Activated CD4-positive, CD25-positive, alpha-beta regulatory T cell treated with anti-CD3 and anti-CD28 coated beads, Interleukin-2, amount 50 U/mL, for 72 hours (primary cell): ENCODE results near the gene NLGN1.

Experiments used
- DNase-seq: peaks from one replicate; pipeline ENCODE4 v3.0.0; 2021

Gene NLGN1

GRCh38 chr3:173774294-173774693 lies 376.8 kb downstream of the NLGN1 start:
- DNase-seq = no peak

- no peak for DNase-seq
Observed at GRCh38 chr3:173778251-173778650, 380.7 kb downstream of the NLGN1 start.

GRCh38 chr3:173780067-173780466 lies 382.5 kb downstream of the NLGN1 start:
- no peak for DNase-seq

- no peak for DNase-seq
Observed at GRCh38 chr3:173785004-173785403, 387.5 kb downstream of the NLGN1 start.

- no peak for DNase-seq
Observed at GRCh38 chr3:173789530-173790162, 392.1 kb downstream of the NLGN1 start.

GRCh38 chr3:173793963-173794362 lies 396.4 kb downstream of the NLGN1 start:
- DNase-seq = no peak

- DNase-seq = no peak
Observed at GRCh38 chr3:173796405-173796804, 398.9 kb downstream of the NLGN1 start.

- DNase-seq = no peak
Observed at GRCh38 chr3:173796890-173797289, 399.3 kb downstream of the NLGN1 start.

- DNase-seq = no peak
Observed at GRCh38 chr3:173799060-173799816, 401.7 kb downstream of the NLGN1 start.

- DNase-seq = no peak
Observed at GRCh38 chr3:173800154-173800553, 402.6 kb downstream of the NLGN1 start.

- no peak for DNase-seq
Observed at GRCh38 chr3:173814809-173815208, 417.3 kb downstream of the NLGN1 start.

- no peak for DNase-seq
Observed at GRCh38 chr3:173819368-173819767, 421.8 kb downstream of the NLGN1 start.

- DNase-seq = no peak
Observed at GRCh38 chr3:173823911-173824460, 426.4 kb downstream of the NLGN1 start.

GRCh38 chr3:173825730-173826129 lies 428.2 kb downstream of the NLGN1 start:
- DNase-seq = no peak

GRCh38 chr3:173826416-173826815 lies 428.9 kb downstream of the NLGN1 start:
- no peak for DNase-seq

GRCh38 chr3:173826901-173827609 lies 429.5 kb downstream of the NLGN1 start:
- no peak for DNase-seq

- DNase-seq = no peak
Observed at GRCh38 chr3:173838644-173839043, 441.1 kb downstream of the NLGN1 start.

GRCh38 chr3:173839859-173840258 lies 442.3 kb downstream of the NLGN1 start:
- no peak for DNase-seq

- DNase-seq = no peak
Observed at GRCh38 chr3:173841334-173841733, 443.8 kb downstream of the NLGN1 start.

GRCh38 chr3:173843060-173843459 lies 445.5 kb downstream of the NLGN1 start:
- no peak for DNase-seq

GRCh38 chr3:173846584-173846983 lies 449.0 kb downstream of the NLGN1 start:
- DNase-seq = no peak

- no peak for DNase-seq
Observed at GRCh38 chr3:173849489-173849888, 451.9 kb downstream of the NLGN1 start.

GRCh38 chr3:173857154-173857553 lies 459.6 kb downstream of the NLGN1 start:
- DNase-seq = no peak

GRCh38 chr3:173862701-173863100 lies 465.2 kb downstream of the NLGN1 start:
- DNase-seq = no peak
